COR-L47 (cell line): ENCODE data around the gene GTF2IRD1.
"Not testable (repeated sequence)": the region's sequence is repeated elsewhere in the genome, so short reads cannot be mapped to it uniquely, and the experiment has no call there.

Experiments
- DNase-seq: peaks from one replicate; lab custom pipeline; 2025; lab: John Stamatoyannopoulos, UW

Gene GTF2IRD1

DNA sequence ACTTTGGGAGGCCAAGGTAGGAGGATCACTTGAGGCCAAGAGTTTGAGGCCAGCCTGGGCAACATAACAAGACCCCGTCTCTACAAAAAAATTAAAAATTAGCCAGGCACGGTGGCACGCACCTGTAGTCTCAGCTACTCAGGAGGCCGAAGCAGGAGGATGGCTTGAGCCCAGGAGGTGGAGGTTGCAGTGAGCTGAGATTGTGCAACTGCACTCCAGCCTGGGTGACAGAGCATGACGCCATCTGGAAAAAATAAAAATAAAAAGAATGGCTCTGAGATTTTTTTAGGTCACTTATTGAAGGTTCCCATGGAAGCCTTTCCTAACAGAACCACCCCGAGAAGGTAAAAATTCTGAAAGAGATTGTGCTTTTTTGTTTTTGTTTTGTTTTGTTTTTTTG lies 109.9 kb downstream of the GTF2IRD1 start:
- not testable (repeated sequence) for DNase-seq

DNA sequence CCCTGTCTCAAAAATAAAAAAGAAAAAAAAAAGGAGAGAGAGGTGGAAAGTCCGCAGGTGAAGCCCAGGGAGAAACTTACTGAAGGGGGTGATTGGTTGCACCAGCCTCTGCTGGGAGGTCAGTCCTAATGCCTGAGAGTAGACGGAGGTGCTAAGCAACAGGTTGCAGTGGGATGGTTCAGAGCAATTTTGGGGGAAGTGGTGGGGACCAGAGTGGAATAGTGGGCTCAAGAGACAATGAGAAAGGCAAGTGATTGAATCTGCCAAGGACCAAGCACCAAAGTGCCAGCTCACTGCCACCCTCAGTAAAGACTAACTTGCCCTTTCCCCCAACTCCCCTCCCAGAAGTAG lies 113.6 kb downstream of the GTF2IRD1 start:
- no peak for DNase-seq

DNA sequence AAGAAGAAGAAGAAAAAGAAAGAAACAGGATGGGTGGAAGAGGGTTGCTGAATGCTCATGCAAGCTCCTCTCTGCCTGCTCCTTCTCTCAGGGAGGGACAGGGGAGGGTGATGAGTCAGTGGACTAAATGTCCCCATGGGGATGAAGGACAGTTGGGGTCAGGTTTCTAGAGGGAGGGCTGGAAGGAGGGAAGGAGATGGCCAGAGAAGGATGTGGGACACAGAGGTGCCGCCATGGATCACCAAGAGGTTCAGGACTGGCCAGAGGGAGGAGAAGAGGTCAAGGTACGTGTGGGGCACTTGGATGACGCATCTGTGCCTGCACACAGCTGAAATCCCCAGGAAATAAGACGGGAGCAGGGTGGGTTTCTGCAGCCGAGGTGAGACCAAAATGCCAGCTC lies 115.0 kb downstream of the GTF2IRD1 start:
- no peak for DNase-seq

DNA sequence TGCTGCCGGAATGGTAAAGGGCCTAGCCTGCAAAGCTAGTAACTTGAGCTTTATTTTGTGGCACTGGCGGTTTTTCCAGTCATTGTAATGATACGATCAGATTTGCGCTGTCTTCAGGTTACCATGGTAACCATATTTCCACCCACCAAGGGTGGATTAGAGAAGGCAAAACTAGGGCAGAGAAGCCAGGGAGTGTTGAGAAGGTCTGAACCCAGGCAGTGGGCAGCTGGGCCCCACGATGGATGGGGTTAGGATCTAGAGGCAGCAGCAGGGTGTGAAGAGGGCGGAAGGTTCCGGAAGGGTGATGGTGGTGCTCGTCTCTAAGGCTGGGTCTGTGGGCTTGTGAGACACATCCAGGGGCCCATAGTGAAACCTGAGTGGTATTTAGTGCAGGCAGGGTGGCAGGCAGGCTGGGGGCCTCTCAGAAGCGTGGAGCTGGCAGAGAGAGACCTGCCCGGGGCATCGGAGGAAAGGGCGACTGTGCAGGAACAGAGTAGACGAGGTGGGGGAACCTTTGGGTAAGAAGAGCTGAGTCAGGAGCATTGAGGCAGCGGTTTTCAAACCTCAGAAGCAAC lies 115.9 kb downstream of the GTF2IRD1 start:
- DNase-seq, result no peak

DNA sequence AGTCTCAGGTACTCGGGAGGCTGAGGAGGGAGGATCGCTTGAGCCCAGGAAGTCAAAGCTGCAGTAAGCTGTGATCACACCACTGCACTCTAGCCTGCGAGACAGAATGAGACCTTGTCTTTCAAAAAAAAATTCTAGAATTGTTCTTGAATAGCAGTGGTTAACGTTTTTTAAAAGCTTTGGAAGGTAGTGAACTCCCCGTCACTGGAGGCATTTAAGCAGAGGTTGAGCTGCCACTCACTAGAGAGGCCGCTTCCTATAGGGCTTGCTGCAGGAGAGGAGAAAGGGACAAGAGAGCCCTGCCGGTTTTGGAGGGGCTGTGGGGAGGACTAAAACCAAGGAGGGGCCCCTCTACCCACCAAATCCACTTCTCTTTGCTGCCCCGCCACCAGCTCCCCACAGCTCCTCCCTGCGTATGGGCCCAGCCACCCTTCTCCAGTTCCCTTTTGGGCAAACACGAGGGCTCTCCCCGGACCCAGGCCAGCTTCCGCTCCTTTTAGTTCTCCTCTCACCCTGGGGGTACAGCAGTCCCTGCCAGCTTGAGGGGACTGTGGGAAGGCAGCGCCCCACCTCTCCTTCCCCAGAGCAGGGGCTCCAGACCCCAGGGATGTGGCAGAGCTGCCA lies 116.9 kb downstream of the GTF2IRD1 start:
- DNase-seq, result no peak

DNA sequence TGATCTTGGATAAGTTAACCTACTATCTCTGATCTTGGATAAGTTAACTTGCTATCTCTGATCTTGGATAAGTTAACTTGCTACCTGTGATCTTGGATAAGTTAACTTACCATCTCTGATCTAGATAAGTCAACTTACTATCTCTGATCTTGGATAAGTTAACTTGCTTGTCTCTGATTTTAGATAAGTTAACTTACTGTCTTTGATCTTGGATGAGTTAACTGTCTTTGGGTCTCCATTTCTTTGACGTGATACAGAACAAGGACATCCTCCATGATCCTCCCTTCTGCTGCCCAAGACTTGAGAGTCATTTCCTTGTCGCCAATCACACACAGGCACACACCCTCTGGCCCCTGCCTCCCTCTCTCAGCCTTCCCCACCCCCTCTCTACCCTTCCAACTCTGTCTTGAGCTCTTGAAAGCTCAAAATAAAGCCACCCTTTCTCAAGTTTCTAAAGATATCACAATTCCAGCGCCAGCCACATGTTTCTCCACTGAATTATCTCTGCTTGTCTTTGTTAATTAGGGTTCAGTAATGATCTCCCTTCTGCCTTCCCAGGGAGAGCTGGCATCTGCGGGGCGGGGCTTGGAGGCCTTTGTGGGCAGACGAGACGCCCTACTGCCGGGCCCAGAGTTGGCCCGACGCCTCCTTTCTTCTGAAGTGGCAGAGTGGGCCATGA lies 118.7 kb downstream of the GTF2IRD1 start:
- DNase-seq, result peak; percentile 31

DNA sequence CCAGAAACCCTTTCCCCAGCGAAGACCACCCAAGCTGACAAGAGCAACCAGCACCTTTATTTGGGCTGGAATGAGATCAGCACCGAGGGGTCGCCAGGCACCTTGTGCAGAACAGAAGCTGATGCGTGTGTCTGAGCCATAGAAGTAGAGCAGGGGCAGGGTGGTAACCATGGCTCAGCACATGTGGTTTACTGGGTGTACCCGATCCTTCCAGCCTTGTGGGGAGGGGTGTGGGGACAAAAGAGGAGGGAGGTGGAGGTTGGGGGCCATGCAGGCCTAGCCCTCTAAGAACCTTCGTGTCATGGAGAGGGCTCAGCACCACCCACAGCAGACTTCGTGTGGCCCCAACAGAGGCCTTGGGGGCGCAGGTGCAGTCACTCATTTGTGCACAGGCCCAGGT lies 119.8 kb downstream of the GTF2IRD1 start:
- no peak for DNase-seq

DNA sequence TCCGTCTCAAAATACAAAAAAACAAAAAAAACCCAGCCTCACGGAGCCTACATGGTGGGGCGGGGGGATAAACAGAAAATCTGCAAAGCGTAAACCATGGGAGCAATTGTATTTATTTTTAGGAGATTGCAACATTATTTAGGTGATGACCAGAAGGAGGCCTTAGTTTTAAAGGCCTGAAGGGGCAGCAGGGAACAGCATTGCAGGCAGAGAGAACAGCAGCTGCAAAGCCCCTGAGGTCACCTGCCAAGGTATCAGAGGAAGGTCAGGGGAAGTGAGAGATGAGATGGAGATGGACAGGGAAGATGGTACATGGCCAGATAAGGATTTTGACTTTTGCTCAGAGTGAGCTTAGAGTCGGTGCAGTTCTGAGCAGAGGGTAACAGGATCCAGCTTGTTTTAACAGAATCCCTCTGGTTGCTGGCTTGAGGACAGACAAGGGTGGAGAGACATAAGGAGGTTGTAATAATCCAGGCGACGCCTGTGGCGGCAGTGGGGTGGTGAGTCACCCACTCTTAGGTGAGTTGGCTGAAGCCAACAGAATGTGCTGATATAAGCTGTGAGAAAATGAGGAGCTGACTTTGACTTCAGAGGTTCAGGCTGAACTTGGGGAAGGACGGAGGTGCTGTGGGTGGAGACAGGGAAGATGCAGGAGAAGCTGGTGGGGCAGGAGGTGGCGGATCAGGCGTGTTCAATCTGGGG lies 121.5 kb downstream of the GTF2IRD1 start:
- DNase-seq, result no peak

DNA sequence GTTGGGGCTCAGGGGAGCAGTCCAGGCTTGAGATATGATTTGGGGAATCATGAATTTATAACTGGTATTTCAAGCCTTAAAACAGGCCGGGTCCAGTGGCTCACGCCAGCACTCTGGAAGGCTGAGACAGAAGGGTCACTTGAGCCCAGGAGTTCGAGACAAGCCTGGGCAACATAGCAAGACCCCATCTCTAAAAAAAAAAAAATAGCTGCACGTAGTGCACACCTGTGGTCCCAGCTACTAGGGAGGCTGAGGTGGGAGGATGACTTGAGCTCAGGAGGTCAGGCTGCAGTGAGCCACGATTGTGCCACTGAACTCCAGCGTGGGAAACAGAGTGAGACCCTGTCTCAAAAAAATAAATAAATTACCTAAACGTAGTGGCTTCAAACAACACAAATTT lies 122.1 kb downstream of the GTF2IRD1 start:
- DNase-seq, result no peak

DNA sequence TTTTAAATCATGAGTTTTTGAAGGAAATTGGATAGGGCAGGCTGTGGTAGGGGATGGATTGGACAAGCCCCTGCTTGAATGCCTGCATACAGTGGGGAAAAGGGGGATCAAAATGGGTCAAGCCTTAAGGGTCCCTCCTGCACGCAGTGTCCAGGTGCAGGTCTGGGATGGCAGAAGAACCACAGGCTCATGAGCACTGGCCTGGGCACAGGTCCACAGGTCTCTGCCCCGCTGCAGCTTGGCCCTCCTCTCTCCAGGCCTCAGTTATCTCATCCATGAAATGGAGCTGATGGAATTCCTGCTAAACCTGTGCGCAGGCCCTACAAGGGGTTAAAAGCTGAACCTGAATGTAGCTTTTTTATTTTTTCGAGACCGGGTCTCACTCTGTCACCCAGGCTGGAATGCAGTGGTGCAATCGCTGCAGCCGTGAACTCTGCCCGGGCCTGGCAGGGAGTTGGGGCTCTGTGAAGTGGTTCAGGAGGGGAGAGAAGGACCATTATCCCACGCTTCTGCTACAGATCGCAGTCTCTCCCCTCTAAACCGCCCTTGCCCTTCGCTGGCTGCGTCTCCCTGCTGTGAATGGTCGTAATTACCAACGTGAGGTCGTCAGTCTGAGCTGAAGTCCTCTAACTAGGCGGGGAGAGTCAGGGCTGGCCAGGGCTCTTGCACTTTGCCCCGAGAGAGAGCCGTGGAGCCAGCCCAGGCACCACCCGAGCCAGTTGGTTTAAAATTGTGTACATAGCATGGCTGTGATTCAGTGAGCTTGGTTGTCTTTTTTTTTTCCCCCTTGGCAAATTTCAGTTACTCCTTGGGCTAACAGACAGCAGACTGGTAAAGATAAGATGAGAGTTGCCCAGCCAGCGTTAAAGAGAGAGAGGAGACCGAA lies 126.3 kb downstream of the GTF2IRD1 start:
- DNase-seq, result no peak

DNA sequence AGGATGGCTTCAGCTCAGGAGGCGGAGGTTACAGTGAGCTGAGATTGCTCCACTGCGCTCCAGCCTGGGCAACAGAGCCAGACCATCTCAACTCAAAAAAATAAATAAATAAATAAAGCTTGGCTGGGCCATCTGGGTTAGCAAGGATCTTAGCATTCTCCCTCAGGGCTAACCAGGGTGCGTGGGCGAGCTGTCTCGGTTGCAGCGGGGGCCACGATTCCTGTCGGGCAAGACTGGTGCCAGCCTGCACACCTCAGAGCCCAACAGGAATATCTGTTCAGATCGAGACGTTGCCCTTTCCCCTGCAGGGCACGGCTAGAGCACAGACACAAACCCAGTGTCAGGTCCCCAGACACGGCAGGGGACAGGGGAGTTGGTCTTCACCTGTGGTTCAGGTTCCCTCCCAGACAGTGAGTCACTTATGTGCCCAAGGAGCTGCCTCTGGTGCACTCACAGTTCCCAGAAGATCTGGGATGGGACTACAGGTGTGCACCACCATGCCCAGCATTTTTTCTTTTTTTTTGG lies 128.3 kb downstream of the GTF2IRD1 start:
- DNase-seq, result no peak

DNA sequence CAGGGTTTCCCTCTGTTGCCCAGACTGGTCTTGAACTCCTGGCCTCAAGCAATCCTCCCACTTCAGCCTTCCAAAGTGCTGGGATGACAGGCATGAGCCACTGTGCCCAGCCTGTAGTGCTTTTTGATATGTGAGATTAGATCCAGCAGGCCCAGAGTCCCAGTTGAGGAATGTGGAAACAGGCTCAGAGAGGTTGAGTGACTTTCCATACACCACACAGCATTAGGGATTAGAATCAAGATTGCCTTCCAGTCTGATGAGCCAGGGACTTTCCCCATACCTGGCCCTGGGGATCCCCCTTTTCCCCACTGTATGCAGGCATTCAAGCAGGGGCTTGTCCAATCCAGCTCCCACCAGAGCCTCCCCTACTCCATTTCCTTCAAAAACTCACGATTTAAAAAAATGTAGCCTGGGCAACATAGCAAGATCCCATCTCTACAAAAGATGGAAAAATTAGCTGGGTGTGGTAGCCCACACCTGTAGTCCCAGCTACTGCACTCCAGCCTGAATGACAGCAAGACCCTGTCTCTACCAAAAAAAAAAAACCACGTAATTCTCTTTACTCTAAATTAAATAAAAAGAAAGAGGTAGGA lies 128.8 kb downstream of the GTF2IRD1 start:
- DNase-seq, result no peak

DNA sequence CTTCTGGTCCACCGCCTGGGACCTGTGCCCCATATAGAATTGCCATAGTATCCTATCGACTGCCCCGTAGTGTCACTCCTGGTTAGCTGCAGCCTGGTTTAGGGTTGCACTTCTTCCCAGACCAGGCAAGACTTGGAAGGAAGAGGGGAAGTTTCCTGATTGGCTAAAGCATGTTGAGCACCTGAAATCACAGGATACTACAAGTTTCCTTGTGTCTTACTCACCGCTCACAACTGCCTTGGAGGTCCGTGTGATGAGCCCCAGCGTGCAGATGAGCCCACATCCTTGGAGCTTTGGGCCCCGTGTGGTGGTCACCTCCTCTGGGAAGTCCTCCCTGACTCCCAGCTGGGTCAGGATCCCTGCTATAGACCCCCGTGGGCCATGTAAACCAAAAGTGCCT lies 129.9 kb downstream of the GTF2IRD1 start:
- no peak for DNase-seq

DNA sequence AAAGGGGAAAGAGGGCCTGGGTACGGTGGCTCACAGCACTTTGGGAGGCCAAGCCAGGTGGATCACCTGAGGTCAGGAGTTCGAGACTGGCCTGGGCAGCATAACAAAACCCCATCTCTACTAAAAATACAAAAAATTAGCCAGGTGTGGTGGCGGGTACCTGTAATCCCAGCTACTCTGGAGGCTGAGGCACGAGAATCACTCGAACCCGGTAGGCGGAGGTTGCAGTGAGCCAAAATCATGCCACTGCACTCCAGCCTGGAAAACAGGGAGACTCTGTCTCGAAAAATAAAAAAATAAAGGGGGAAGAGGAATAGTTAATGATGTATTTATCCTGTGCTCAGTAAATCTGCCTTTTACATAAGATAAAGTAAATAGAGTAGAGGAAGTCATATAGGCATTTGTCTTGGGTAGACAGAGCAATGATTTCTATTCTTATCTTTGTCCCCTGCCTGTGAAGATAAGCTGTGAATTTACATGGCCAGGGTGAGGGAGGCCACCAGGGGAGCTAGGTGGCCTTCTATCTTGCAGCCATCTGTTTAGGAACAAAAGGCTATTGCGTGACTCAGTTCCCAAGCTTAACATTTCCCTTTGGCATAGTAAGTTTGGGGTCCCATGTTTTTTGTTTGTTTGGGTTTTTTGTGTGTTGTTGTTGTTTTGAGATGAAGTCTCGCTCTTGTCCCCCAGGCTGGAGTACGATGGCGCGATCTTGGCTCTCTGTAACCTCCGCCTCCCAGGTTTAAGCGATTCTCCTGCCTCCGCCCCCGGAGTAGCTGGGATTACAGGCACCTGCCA lies 130.7 kb downstream of the GTF2IRD1 start:
- no peak for DNase-seq

DNA sequence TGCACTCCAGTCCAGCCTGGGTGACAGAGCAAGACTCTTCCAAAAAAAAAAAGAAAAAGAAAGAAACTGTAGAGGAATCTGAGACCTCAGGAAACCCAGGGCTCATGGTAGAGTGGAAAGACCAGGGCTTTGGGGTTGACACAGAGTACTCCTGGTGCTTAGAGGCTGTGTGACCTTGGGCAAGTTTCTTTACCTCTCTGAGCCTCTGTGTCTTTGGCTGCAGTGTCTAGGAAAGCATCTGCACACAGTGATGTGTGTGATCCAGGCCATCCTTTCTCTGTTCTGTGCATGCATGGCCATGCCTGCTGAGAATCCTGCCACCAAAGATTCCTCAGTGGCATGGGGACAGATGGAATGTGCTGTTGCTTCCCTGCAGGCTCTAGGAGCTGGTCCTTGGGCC lies 132.1 kb downstream of the GTF2IRD1 start:
- DNase-seq, result no peak

DNA sequence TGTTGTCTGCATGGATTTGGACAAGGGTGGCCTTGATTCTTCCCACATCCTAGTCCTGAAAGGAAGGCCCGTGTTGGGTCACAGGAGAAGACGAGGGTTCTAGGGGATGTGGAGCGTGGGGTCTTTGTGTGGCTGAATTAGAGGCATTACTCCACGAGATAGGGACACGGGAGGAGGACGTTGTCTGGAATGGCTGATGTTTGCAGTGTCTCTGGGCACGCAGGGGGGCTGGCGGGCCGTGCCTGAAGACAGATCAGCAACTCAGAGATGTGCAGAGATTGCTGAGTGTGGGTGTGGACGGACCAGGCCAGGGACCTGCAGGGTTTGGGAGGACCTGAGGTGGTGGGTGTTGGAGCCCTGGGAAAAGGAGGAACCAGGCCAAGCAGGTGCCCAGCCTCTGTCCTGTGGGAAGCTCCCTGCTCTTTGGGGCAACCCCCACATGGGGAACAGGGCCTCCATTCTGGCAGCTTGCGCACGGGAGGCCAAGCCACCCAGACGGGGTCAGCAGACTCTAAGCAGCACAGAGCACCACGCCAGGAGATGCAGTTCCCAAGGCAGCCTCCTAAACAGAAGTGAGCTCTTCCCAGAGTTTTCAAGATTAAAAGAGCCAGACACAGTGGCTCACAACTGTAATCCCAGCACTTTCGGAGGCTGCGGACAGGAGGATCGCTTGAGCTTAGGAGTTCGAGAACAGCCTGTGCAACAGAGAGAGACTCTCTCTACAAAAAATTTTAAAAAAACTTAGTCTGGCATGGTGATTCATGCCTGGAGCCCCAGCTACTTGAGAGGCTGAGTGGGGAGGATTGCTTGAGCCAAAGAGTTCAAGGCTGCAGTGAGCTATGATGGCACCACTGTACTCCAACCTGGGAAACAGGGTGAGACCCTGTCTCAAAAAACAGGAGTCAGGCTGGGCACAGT lies 132.8 kb downstream of the GTF2IRD1 start:
- DNase-seq, result no peak

DNA sequence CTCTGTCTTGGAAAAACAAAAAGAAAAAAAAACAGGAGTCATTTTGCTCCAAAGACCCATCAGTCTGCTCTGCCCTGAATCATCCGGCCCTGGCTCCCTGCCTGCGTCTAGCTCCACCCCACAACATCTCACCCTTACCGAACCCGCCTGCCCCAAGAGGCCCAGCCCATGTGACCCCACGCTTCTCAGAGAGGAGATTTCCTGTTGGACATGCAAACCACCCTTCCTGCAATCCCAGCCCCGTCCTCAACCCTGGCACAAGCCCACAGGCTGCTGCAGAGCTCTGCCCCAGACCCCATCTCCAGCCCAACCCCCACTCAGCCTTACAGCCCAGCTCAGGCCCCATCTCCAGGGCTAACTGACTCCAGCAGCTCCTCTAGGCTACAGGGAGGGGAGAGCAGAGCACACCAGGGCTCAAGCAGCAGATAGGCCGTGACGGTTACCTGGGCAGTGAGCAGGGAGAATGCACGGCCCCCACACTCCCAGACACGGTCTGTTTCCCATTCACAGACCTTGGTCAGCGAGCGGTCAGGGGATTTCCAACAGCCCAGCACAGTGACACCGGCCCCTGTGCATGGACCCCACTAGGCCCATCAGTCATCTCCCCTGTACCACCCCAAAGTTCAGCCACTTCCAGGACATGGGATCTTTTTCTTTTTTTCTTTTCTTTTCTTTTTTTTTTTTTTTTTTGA lies 133.9 kb downstream of the GTF2IRD1 start:
- no peak for DNase-seq

DNA sequence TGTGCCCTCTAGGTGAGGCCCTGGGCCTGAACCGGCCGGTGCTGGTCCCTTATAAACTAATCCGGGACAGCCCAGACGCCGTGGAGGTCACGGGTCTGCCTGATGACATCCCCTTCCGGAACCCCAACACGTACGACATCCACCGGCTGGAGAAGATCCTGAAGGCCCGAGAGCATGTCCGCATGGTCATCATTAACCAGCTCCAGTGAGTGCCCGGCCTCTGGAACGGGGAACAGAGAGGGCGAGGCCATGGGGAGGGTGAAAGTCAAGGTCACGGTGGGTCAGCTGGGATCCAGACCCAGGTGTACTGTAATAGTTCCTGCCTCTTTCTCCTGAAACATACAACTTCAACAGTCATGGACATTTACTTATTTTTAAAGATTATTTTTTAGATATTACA lies 137.1 kb downstream of the GTF2IRD1 start:
- DNase-seq, result no peak

DNA sequence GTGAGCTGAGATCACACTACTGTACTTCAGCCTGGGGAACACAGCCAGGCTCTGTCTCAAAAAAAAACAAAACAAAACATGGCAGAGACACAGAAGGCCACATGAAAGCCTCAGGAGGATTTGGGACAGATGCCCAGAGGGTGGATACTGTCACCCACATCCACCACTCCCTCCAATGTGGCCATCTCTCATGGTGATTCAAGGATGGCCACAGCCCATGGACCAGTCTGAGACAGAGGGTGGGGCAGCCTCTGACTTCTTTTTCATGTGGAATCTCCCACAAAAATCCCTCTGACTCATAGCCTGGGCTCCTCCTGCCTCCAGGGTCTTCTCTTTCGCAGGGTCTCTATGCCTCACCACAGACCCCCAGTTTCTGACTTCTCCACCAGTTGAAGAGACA lies 144.9 kb downstream of the GTF2IRD1 start:
- no peak for DNase-seq
